Adrenal gland (tissue), 12 donors: Measurements from ENCODE around the gene MEF2C. TPM values are rescaled to one million over a fixed set of nuclear protein-coding genes. Genes with fewer than 3 reads are reported as not detected.

Experiments
- DNase-seq, 7 donors: peaks; one replicate each; pipeline ENCODE4 v3.0.0-alpha.2; 2019 to 2020
- H3K27ac ChIP-seq, 5 donors: fragments of 200-600 bp; sonication (generic) in 4 of 5; 1 replicate in 3 of 5; 2 replicates in 2 of 5; pipeline versions ENCODE4 v1.5.1 to v1.8.0; 2016 to 2020; ENCODE audit warnings: mild to moderate bottlenecking in 1 of 5
- H3K27me3 ChIP-seq: fragments of 200-600 bp; 2 replicates; pipeline ENCODE4 v1.8.0; 2021
- H3K36me3 ChIP-seq, 2 donors: fragments of 200-600 bp; replicated peaks in 1 of 2; 1 replicate in 1 of 2; 2 replicates in 1 of 2; pipeline versions ENCODE4 v1.5.1 to v1.8.0; 2018 to 2022
- H3K4me1 ChIP-seq, 2 donors: fragments of 200-600 bp; replicated peaks in 1 of 2; 1 replicate in 1 of 2; 2 replicates in 1 of 2; pipeline versions ENCODE4 v1.5.1 to v1.8.0; 2018 to 2021
- H3K4me3 ChIP-seq, 4 donors: fragments of 200-600 bp; sonication (generic) in 3 of 4; one replicate each; pipeline ENCODE4 v1.5.1; 2016 to 2018
- H3K9me3 ChIP-seq, 3 donors: fragments of 200-600 bp; sonication (generic) in 1 of 3; replicated peaks in 1 of 3; 1 replicate in 2 of 3; 2 replicates in 1 of 3; pipeline versions ENCODE4 v1.5.1 to v1.8.0; 2016 to 2021
- POLR2A ChIP-seq, 2 donors: fragments of 450-650 bp; IDR thresholded peaks; one replicate each; pipeline ENCODE4 v1.6.1; 2017; ENCODE audit warnings: antibody characterized with exemption in 2 of 2, mild to moderate bottlenecking in 2 of 2, moderate library complexity in 1 of 2
- whole genome bisulfite sequencing, 4 donors: extraction: QIAGEN DNeasy Blood & Tissue Kit in 2 of 4; methylation state at CpG; one replicate each; pipeline versions ENCODE4 v1.1.5 to v1.1.7; 2013 to 2017; 5-methylcytosine and 5-hydroxymethylcytosine counted together
- intact Hi-C, 2 donors: fragments of 100-400 bp; cut with DNase I; formaldehyde crosslinking; loops; one replicate each; pipeline versions ENCODE4 v1.14.1 to v1.15.0; 2022 to 2023
- polyA plus RNA-seq, 3 donors: library from polyadenylated mRNA; stranded (reverse); fragments of 200-250 nt in 2 of 3; fragments of 350-450 nt in 1 of 3; fragmentation: Illumina TruSeq in 1 of 3; extraction: RNeasy Lipid Tissue Mini Kit (QIAGEN cat#74804) in 1 of 3; gene quantifications; one replicate each; pipeline ENCODE4 v1.2.3, GENCODE V29; 2013 to 2014
- total RNA-seq, 9 donors: library from RNA; depleted of rRNA in 4 of 9; stranded (reverse); fragments of >200 nt in 4 of 9; fragments of 120-200 nt in 1 of 9; fragmentation: NEBNext Ultra II Directional in 1 of 9; extraction: Animal tissue kit (Norgen Biotek cat#: 25700) in 1 of 9; gene quantifications; one replicate each; pipeline versions ENCODE4 v1.1.0 to v1.2.4, GENCODE V29; 2013 to 2023
- TF ChIP-seq, protein P1 (sequence below), 6 experiments: fragments of 450-650 bp in 4 of 6; fragments of 200-600 bp in 2 of 6; sonication (generic) in 1 of 6; IDR thresholded peaks; 1 replicate in 5 of 6; 2 replicates in 1 of 6; pipeline versions ENCODE4 v1.5.1 to v1.8.0; 2016 to 2021; ENCODE audit warnings: antibody characterized with exemption in 6 of 6, mild to moderate bottlenecking in 2 of 6, moderate library complexity in 1 of 6
- donor health status: healthy with polysubstance abuse.
- donor health status: Bipolar disorder and iron deficiency.
- donor health status: DM: yes; HTN: yes; CAD: no.
- donor health status: DM: no; HTN: no; CAD: no.
- donor health status: DM: no; HTN: no; CAD: no.
- donor health status: DM: yes; HTN: yes; CAD: no.

Gene MEF2C
- total and polyA plus RNA-seq, 12 donors, result 26.8 to 172 (median 69.2) TPM

GRCh38 chr5:88819301-88819999, 63.5 kb downstream of the MEF2C start:
- no peaks in the 10 kb centered on the region for H3K27me3 ChIP-seq
- TF ChIP-seq, protein P1, sequence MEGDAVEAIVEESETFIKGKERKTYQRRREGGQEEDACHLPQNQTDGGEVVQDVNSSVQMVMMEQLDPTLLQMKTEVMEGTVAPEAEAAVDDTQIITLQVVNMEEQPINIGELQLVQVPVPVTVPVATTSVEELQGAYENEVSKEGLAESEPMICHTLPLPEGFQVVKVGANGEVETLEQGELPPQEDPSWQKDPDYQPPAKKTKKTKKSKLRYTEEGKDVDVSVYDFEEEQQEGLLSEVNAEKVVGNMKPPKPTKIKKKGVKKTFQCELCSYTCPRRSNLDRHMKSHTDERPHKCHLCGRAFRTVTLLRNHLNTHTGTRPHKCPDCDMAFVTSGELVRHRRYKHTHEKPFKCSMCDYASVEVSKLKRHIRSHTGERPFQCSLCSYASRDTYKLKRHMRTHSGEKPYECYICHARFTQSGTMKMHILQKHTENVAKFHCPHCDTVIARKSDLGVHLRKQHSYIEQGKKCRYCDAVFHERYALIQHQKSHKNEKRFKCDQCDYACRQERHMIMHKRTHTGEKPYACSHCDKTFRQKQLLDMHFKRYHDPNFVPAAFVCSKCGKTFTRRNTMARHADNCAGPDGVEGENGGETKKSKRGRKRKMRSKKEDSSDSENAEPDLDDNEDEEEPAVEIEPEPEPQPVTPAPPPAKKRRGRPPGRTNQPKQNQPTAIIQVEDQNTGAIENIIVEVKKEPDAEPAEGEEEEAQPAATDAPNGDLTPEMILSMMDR (IDR thresholded peaks at IDR 0.05), result no peak
- no peak for TF ChIP-seq POLR2A (IDR thresholded peaks at IDR 0.05)
- peaks cover 0 to 8% (median 0%) of the 10 kb centered on the region in 3 donors for H3K9me3 ChIP-seq
- no peak for DNase-seq
- H3K27ac ChIP-seq, result no peak overlapping the region
- 82 to 88% (median 86%) methylated on average over 5 of the region's 5 CpGs for whole genome bisulfite sequencing, 4 donors
- intact Hi-C loops, result no loop called here
- H3K36me3 ChIP-seq, result peaks cover 0 to 20% of the 10 kb centered on the region in 2 donors
- H3K4me3 ChIP-seq, result no peak overlapping the region
- H3K4me1 ChIP-seq, result peaks cover 5 to 55% of the 10 kb centered on the region in 2 donors

- 75 to 81% (median 78%) methylated on average over 4 of the region's 4 CpGs for WGBS, 4 donors
- DNase-seq, result no peak
- intact Hi-C loops, result no loop called here
- Histone ChIP-seq H3K36me3 (peaks cover 0 to 15% of the 10 kb centered on the region in 2 donors), H3K27ac (no peak overlapping the region), H3K27me3 (no peaks in the 10 kb centered on the region), H3K9me3 (peaks cover 0 to 8% (median 0%) of the 10 kb centered on the region in 3 donors), H3K4me1 (peaks cover 5 to 56% of the 10 kb centered on the region in 2 donors), H3K4me3 (no peak overlapping the region)
- no peak for TF ChIP-seq POLR2A (IDR thresholded peaks at IDR 0.05)
- TF ChIP-seq, protein P1 (IDR thresholded peaks at IDR 0.05), result no peak
Measured at GRCh38 chr5:88818296-88818695, 64.7 kb downstream of the MEF2C start.

- 76 to 94% (median 87%) methylated on average over 2 of the region's 2 CpGs for WGBS, 4 donors
- H3K27me3 ChIP-seq, result no peaks in the 10 kb centered on the region
- H3K9me3 ChIP-seq, result peaks cover 0 to 8% (median 0%) of the 10 kb centered on the region in 3 donors
- DNase-seq, result no peak
- TF ChIP-seq, protein P1 (IDR thresholded peaks at IDR 0.05), result no peak
- TF ChIP-seq POLR2A (IDR thresholded peaks at IDR 0.05), result no peak
- intact Hi-C loops, result no loop called here
- H3K36me3 ChIP-seq, result no peaks in the 10 kb centered on the region
- peaks cover 11 to 65% of the 10 kb centered on the region in 2 donors for H3K4me1 ChIP-seq
- H3K4me3 ChIP-seq, result no peak overlapping the region
- no peak overlapping the region for H3K27ac ChIP-seq
Measured at GRCh38 chr5:88816195-88816594, 66.8 kb downstream of the MEF2C start.

DNA sequence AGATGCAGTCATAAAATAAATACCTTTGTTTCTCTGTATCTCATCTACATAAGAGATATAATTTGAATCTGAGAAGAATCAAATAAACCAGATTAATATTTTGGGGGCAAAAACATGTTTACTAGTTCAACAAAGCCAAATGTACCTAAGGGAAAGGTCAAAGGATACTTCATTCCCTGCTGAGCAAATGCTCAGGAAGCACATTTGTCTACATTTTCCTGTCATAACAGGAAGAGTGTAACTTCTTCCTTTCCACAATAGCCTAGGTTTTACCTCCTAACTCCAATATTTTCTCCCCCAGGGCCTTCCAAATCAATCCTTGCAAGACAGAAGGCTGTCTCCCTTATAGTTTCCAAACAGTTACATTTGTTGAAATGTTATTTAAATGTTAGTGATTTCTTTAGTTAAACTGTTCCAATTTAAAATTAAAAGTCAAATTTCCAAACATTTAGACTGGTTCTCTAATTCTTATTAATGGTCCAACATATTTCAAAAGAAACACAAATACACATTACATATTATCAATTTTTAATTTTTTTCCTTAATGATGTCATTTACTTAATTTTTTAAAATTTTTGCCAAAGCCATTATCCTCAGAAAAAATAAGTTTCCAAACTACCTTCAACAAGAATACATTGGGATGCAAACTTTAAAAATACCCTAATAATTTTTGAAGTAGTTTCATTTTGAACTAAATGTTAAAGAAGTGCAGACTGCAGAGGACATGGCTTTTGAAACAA, 67.8 kb downstream of the MEF2C start:
- intact Hi-C loops, result no loop called here
- no peak for DNase-seq
- H3K27ac ChIP-seq, result peak overlapping the region in 1 of 5 donors; percentile 51
- H3K4me1 ChIP-seq, result peaks cover 11 to 65% of the 10 kb centered on the region in 2 donors
- no peaks in the 10 kb centered on the region for H3K27me3 ChIP-seq
- H3K4me3 ChIP-seq, result no peak overlapping the region
- no peaks in the 10 kb centered on the region for H3K36me3 ChIP-seq
- TF ChIP-seq, protein P1 (IDR thresholded peaks at IDR 0.05), result no peak
- TF ChIP-seq POLR2A (IDR thresholded peaks at IDR 0.05), result no peak
- peaks cover 0 to 8% (median 0%) of the 10 kb centered on the region in 3 donors for H3K9me3 ChIP-seq
